Lower lobe of right lung (tissue), 2 donors: Measurements from ENCODE around the gene LRP1B. TPM values are rescaled to one million over a fixed set of nuclear protein-coding genes. Genes with fewer than 3 reads are reported as not detected.

Source experiments
- ATAC-seq, 2 donors: fragments of 200-7000 bp; cut with Tn5 transposase; one replicate each; pipeline ENCODE4 v1.9.1; 2020 to 2022; ENCODE audit warnings: mild to moderate bottlenecking in 2 of 2, moderate library complexity in 2 of 2
- DNase-seq: peaks from one replicate; pipeline ENCODE4 v3.0.0-alpha.2; 2020
- H3K27ac ChIP-seq: fragments of 200-600 bp; one replicate; pipeline ENCODE4 v1.8.0; 2022
- H3K27me3 ChIP-seq: fragments of 200-600 bp; one replicate; pipeline ENCODE4 v1.8.0; 2022; ENCODE audit warnings: low read depth
- H3K36me3 ChIP-seq: fragments of 200-600 bp; one replicate; pipeline ENCODE4 v1.8.0; 2022; ENCODE audit warnings: mild to moderate bottlenecking
- H3K4me1 ChIP-seq: fragments of 200-600 bp; one replicate; pipeline ENCODE4 v1.8.0; 2022
- H3K4me3 ChIP-seq: fragments of 200-600 bp; one replicate; pipeline ENCODE4 v1.8.0; 2022; ENCODE audit warnings: mild to moderate bottlenecking
- H3K9me3 ChIP-seq: fragments of 200-600 bp; one replicate; pipeline ENCODE4 v1.8.0; 2022
- CTCF ChIP-seq: fragments of 200-600 bp; IDR thresholded peaks from one replicate; pipeline ENCODE4 v1.8.0; 2022; ENCODE audit warnings: antibody characterized with exemption, mild to moderate bottlenecking
- intact Hi-C: fragments of 100-400 bp; cut with DNase I; formaldehyde crosslinking; loops from one replicate; pipeline ENCODE4 v1.11.0; 2022
- total RNA-seq: library from RNA; stranded (reverse); fragmentation: NEBNext Ultra II Directional; extraction: Animal tissue kit (Norgen Biotek cat#: 25700); gene quantifications from one replicate; pipeline ENCODE4 v1.2.1, GENCODE V29; 2021
- donor health status: DM: no; HTN: yes; CAD: no; lungs with severe emphysema.

Gene LRP1B
- total RNA-seq, 1 donor from 2014 or later, result 0.09 TPM

GRCh38 chr2:141967980-141968379 lies 162.8 kb downstream of the LRP1B start:
- ATAC-seq, result no peak
- Histone ChIP-seq H3K4me3 (no peak overlapping the region), H3K36me3 (no peaks in the 10 kb centered on the region), H3K9me3 (no peaks in the 10 kb centered on the region), H3K27ac (no peak overlapping the region), H3K27me3 (no peaks in the 10 kb centered on the region), H3K4me1 (no peaks in the 10 kb centered on the region)
- DNase-seq, result no peak
- intact Hi-C loops, result no loop called here
- no peak for TF ChIP-seq CTCF

GRCh38 chr2:141967503-141967902 lies 163.3 kb downstream of the LRP1B start:
- DNase-seq (no peak), ATAC-seq (no peak)
- no peaks in the 10 kb centered on the region for H3K9me3 ChIP-seq
- no peak overlapping the region for H3K27ac ChIP-seq
- no peaks in the 10 kb centered on the region for H3K27me3 ChIP-seq
- no peaks in the 10 kb centered on the region for H3K4me1 ChIP-seq
- H3K36me3 ChIP-seq, result no peaks in the 10 kb centered on the region
- TF ChIP-seq CTCF, result no peak
- H3K4me3 ChIP-seq, result no peak overlapping the region
- intact Hi-C loops, result no loop called here

GRCh38 chr2:141959941-141960340 lies 170.9 kb downstream of the LRP1B start:
- Histone ChIP-seq H3K4me3 (no peak overlapping the region), H3K9me3 (no peaks in the 10 kb centered on the region), H3K36me3 (no peaks in the 10 kb centered on the region), H3K27ac (no peak overlapping the region), H3K4me1 (no peaks in the 10 kb centered on the region), H3K27me3 (no peaks in the 10 kb centered on the region)
- no peak for TF ChIP-seq CTCF
- ATAC-seq (no peak), DNase-seq (no peak)
- intact Hi-C loops, result no loop called here

GRCh38 chr2:141959016-141959415 lies 171.8 kb downstream of the LRP1B start:
- no peak for ATAC-seq
- H3K27me3 ChIP-seq, result no peaks in the 10 kb centered on the region
- TF ChIP-seq CTCF, result no peak
- H3K4me3 ChIP-seq, result no peak overlapping the region
- H3K9me3 ChIP-seq, result no peaks in the 10 kb centered on the region
- no peak overlapping the region for H3K27ac ChIP-seq
- H3K36me3 ChIP-seq, result no peaks in the 10 kb centered on the region
- no peak for DNase-seq
- no peaks in the 10 kb centered on the region for H3K4me1 ChIP-seq
- intact Hi-C loops, result no loop called here

GRCh38 chr2:141957827-141958450 lies 172.9 kb downstream of the LRP1B start:
- Histone ChIP-seq H3K4me1 (no peaks in the 10 kb centered on the region), H3K4me3 (no peak overlapping the region), H3K27me3 (no peaks in the 10 kb centered on the region), H3K36me3 (no peaks in the 10 kb centered on the region), H3K27ac (no peak overlapping the region), H3K9me3 (no peaks in the 10 kb centered on the region)
- TF ChIP-seq CTCF, result no peak
- DNase-seq (no peak), ATAC-seq (no peak)
- intact Hi-C loops, result no loop called here
